ENCODE data around the gene CFLAR. TPM values are rescaled to one million over a fixed set of nuclear protein-coding genes. Genes with fewer than 3 reads are reported as not detected.
A peak's percentile ranks its signal among the peaks of the same experiment; 100 is the strongest.

Gene CFLAR
- total and polyA plus RNA-seq, 2 of the 4 experiments (the other 2 are of a cell fraction), result 29.2 to 59.9 TPM

GRCh38 chr2:201114846-201115245 is 1.1 kb upstream of the CFLAR start:
- POLR2A ChIA-PET (ENCODE audit: unreplicated experiment), result no interaction called here
- H2AK9ac ChIP-seq (replicated peaks; ENCODE audit: low read depth, low read length, poor library complexity), result peak overlapping the region; percentile 79
- H2BK5ac ChIP-seq (ENCODE audit: low read depth, low read length, poor library complexity, severe bottlenecking), result peak overlapping the region; percentile 26
- H3K23ac ChIP-seq (ENCODE audit: low read depth, low read length), result peak overlapping the region; percentile 48; the same call in 1 of the 2 replicates
- H3K27ac ChIP-seq (ENCODE audit: insufficient read depth, low read length), result peak overlapping the region; percentile 39; the same call in 1 of the 2 replicates
- no peaks in the 10 kb centered on the region for H3K27me3 ChIP-seq (ENCODE audit: control insufficient read depth, insufficient read depth, low read length)
- no peak overlapping the region for H3K18ac ChIP-seq (ENCODE audit: low read depth, low read length)
- peak overlapping the region; percentile 34; the same call in 1 of the 2 replicates for H2BK120ac ChIP-seq (ENCODE audit: low read depth, low read length)
- in situ Hi-C loops (cut with MboI; ENCODE audit: low sequenced_read_pairs), result no loop called here
- H3K56ac ChIP-seq (ENCODE audit: extremely low read depth, insufficient read depth, low read length), result no peak overlapping the region
- H3K9me1 ChIP-seq (ENCODE audit: insufficient read depth, low read length), result peaks cover 6% of the 10 kb centered on the region
- peak overlapping the region in 1 of 2 experiments; percentile 48; a peak in 1 of 4 replicates for H4K8ac ChIP-seq (ENCODE audit: low read depth in 2 of 2, low read length in 2 of 2)
- peaks cover 10 to 48% of the 10 kb centered on the region in 2 experiments; a peak in 3 of 4 replicates for H3K79me1 ChIP-seq (ENCODE audit: low read depth in 1 of 2, low read length in 2 of 2)
- TF ChIP-seq NFE2L2 (IDR thresholded peaks at IDR 0.05; ENCODE audit: low read depth, low read length), result no peak
- TF ChIP-seq MAZ (IDR thresholded peaks at IDR 0.05; ENCODE audit: borderline replicate concordance, low read depth, low read length), result no peak
- TF ChIP-seq FOS (IDR thresholded peaks at IDR 0.05; ENCODE audit: low read depth, low read length), result no peak
- no peak for TF ChIP-seq MXI1 (IDR thresholded peaks at IDR 0.05; ENCODE audit: borderline replicate concordance, low read depth, low read length)
- TF ChIP-seq SMC3 (IDR thresholded peaks at IDR 0.05; ENCODE audit: low read depth, low read length), result no peak
- no peak for TF ChIP-seq RCOR1 (IDR thresholded peaks at IDR 0.05; ENCODE audit: insufficient replicate concordance, low read length)
- no peak for TF ChIP-seq CHD1 (IDR thresholded peaks at IDR 0.05; ENCODE audit: low read depth, low read length)
- TF ChIP-seq POLR2A (IDR thresholded peaks at IDR 0.05; ENCODE audit: low read depth, low read length), result no peak
- TF ChIP-seq CEBPB (IDR thresholded peaks at IDR 0.05; ENCODE audit: low read depth, low read length), result no peak
- TF ChIP-seq MAFK (IDR thresholded peaks at IDR 0.05; ENCODE audit: low read depth, low read length), result no peak
- TF ChIP-seq, protein P1, sequence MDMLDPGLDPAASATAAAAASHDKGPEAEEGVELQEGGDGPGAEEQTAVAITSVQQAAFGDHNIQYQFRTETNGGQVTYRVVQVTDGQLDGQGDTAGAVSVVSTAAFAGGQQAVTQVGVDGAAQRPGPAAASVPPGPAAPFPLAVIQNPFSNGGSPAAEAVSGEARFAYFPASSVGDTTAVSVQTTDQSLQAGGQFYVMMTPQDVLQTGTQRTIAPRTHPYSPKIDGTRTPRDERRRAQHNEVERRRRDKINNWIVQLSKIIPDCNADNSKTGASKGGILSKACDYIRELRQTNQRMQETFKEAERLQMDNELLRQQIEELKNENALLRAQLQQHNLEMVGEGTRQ (IDR thresholded peaks at IDR 0.05; ENCODE audit: low read depth, low read length), result no peak
- TF ChIP-seq ELK1 (IDR thresholded peaks at IDR 0.05; ENCODE audit: borderline replicate concordance, low read depth, low read length), result no peak
- TF ChIP-seq CTCF (conservative IDR thresholded peaks at IDR 0.05; ENCODE audit: low read depth, low read length), result no peak
- TF ChIP-seq RFX5 (IDR thresholded peaks at IDR 0.05; ENCODE audit: low read depth, low read length), result no peak
- no peak for TF ChIP-seq BHLHE40 (IDR thresholded peaks at IDR 0.05; ENCODE audit: low read depth, low read length)
- no peak for TF ChIP-seq RAD21 (IDR thresholded peaks at IDR 0.05; ENCODE audit: low read length)
- H2BK20ac ChIP-seq (ENCODE audit: low read depth, low read length), result no peak overlapping the region
- H3K9me3 ChIP-seq (ENCODE audit: control insufficient read depth, insufficient read depth, low read length), result no peaks in the 10 kb centered on the region
- peak overlapping the region; percentile 61 for H4K5ac ChIP-seq (ENCODE audit: low read depth, low read length)
- H3K4me1 ChIP-seq (ENCODE audit: control insufficient read depth, insufficient read depth, low read length), result peaks cover 4% of the 10 kb centered on the region
- no peak overlapping the region for H2AK5ac ChIP-seq (ENCODE audit: low read depth, low read length)
- no peak overlapping the region for H2BK15ac ChIP-seq (ENCODE audit: low read depth, low read length)
- 0 out of 2 replicates have a peak overlapping the region, but pooled peaks have one; percentile 48 for H3K14ac ChIP-seq (replicated peaks; ENCODE audit: low read depth, low read length)
- H4K20me1 ChIP-seq (ENCODE audit: insufficient read depth, low read length), result peaks cover 8% of the 10 kb centered on the region
- DNase-seq (no peak), ATAC-seq (ENCODE audit: low read depth) (no peak)
- no peak overlapping the region for H3K4me3 ChIP-seq (ENCODE audit: insufficient read depth, low read depth, low read length)
- H3K4ac ChIP-seq (ENCODE audit: low read depth, low read length), result peak overlapping the region; percentile 72; the same call in 1 of the 2 replicates
- H3K36me3 ChIP-seq (ENCODE audit: control insufficient read depth, insufficient read depth, low read length), result no peaks in the 10 kb centered on the region
- dilution Hi-C loops (cut with HindIII; ENCODE audit: low sequenced_read_pairs, unreplicated experiment), result no loop called here
- intact Hi-C loops (cut with micrococcal nuclease), result loop anchor here (5.0 kb wide), 1 partner anchor 43 kb away; the partner anchor contains the start of genes HYCC2 and NDUFB3
- H3K4me2 ChIP-seq (ENCODE audit: low read depth, low read length), result 0 out of 2 replicates have a peak overlapping the region, but pooled peaks have one; percentile 44
- no peak overlapping the region for H2AFZ ChIP-seq (replicated peaks; ENCODE audit: low read length, poor library complexity)
- CTCF ChIA-PET, result interaction anchor here (0.6 to 2.1 kb wide), 2 partner anchors 31 to 1656 kb away, joined by 3 to 5 read pairs; no protein-coding TSS in a partner anchor
- H3K9ac ChIP-seq (ENCODE audit: low read depth, low read length), result no peak overlapping the region
- BruUV-seq (replicated peaks), result no TSS peak
- peak overlapping the region; percentile 67; the same call in 1 of the 2 replicates for H4K91ac ChIP-seq (ENCODE audit: insufficient read depth, low read depth, low read length)

Data from IMR-90 (cell line).